Mesenteric fat pad (tissue), 1 donor: ENCODE data around the gene CDK5RAP1. TPM values are rescaled to one million over a fixed set of nuclear protein-coding genes. Genes with fewer than 3 reads are reported as not detected.
"Not testable (repeated sequence)": the region's sequence is repeated elsewhere in the genome, so short reads cannot be mapped to it uniquely, and the experiment has no call there.

Experiments
- DNase-seq: peaks from one replicate; pipeline ENCODE4 v3.0.0-alpha.2; 2020; ENCODE audit warnings: low spot score
- long read RNA-seq: library from polyadenylated mRNA; unstranded; transcript quantifications from one replicate; pipeline ENCODE4 v2.0.0, GENCODE V29; 2020
- total RNA-seq: library from RNA; stranded (reverse); fragmentation: NEBNext Ultra II Directional; extraction: Animal tissue kit (Norgen Biotek cat#: 25700); gene quantifications from one replicate; pipeline ENCODE4 v1.2.1, GENCODE V29; 2021
- donor health status: DM: yes; HTN: yes; CAD: no.

The CDK5RAP1 gene
- 25.9 TPM for total RNA-seq
- long read RNA-seq, transcript CDK5RAP1-201 (13 exons, 1,891 nt), result minor isoform, 6 of 160 reads
- long read RNA-seq, transcript CDK5RAP1-202 (14 exons, 2,122 nt), result major isoform, 97 of 160 reads
- long read RNA-seq, partial matches to known transcripts, result 16 of 160 reads
- long read RNA-seq, other reads (novel, unspliced or antisense), result 39 of 160 reads

- no peak for DNase-seq
Observed at GRCh38 chr20:33401184-33401920, at the start of gene CDK5RAP1. Gene CDK5RAP1 (minus strand): TSS chr20:33401519. CDS start chr20:33397064, 4,455 bp downstream.

DNA sequence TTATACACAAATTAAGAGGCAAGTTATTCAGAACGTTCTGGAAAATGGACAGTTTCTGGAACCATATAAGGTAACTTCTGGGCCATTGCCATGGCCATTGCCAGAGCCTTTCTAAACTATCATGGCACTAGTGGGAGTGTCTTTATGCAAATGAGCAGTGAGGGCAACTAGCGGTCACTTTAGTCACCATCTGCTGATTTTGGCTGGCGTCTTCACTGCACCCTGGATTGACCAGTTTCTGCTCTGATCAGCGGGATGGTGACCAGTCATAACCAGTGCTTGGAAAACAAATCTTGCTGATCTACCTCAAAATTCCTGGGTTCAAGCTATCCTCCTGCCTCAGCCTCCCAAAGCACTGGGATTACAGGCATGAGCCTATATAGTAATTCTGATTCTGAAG, 49.5 kb upstream of the CDK5RAP1 start:
- DNase-seq, result no peak

DNA sequence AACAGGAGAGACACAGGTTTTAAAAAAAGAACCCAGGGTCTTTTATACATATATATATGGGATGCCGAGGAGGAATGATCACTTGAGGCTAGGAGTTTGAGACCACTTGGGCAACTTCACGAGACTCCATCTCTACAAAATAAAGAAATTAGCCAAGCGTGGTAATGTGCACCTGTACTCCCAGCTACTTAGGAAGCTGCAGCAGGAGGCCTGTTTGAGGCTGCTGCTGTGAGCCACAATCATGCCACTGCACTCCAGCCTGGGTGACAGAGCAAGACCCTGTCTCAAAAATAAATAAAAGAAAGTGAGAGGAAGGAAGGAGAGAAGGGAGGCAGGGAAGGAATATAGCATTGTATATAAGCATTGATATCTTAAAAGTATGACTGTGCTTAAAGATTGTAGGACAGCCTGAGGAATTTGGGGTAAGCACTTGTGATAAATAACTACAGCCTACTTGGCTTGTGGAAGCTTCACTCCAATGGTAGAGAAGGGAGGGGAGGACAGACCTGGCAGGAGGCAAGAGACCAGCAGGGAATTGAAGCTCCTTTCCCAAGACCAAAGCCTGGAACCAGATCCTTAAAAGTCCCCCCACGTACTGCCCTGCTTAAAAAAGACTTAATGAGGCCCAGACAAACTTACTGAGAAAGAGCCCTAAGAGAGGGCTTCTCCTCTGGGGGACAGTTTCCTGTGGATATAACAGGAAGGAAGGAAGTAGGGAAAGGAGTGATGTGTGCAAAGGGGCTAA, 44.7 kb upstream of the CDK5RAP1 start:
- DNase-seq, result no peak

- DNase-seq, result no peak
Observed at GRCh38 chr20:33444797-33445560, 43.7 kb upstream of the CDK5RAP1 start.

DNA sequence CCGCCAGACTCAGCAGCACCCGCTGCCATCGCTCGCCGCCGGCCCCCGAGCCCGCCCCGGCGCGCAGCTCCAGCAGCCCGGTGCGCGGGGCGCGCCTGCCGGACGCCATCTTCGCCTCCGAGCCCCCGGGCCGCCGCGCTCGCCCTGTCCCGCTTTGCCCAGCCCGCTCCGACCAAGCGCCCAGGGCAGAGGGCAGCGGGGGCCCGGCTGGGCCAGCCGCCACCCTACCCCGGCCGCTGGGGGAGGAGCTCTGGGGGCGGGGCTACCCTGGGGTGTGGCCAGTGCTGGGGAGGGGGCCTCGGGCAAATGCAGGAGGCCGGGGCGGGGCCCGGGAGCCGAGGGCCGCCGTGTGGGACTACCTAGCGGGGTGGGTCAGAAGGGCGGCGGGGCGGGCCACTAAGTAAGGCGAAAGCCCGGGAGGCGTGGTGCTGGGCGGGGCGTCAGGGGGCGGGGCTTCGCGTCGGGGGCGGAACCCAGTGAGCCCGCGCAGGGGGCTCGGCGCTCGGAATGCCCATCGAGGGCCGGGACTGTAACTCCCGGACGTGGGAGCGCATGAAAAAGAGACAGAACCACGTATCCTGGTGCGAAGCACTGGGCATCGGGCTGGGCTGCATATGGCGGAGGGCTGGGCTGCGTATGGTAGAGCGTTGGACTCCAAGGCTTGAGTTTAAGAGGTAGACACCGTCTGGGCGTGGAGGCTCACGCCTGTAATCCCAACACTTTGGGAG, 42.4 kb upstream of the CDK5RAP1 start, which contains the start of gene SNTA1:
TSS of gene SNTA1 (minus strand) at position 252 of the 728 bp plus-strand sequence. CDS start at position 109, 143 bp downstream.
- peak; percentile 95 for DNase-seq

DNA sequence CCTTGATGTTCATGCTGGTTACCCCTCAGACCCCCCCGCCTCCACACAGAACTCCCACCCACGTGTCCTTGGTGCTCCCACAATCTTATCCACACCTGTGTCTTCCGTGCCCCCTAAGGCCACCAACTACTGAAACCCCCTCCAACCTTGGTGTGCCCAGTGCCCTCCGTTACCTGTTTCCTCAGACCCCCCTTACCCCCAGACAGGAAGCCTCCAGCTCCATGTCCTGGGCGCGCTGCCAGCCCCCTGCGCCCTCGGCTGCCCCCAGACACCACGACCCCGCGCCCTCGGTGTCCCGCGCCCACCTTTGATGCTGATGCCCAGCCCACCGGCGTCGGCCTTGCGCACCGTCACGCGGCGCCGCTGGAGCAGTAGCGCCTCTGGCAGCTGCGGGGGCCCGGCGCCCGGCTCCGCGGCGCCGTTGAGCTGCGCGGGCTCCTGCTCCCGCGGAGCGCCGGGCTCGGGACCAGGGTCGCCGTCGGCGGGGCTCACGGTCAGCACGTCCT, 41.7 kb upstream of the CDK5RAP1 start:
- DNase-seq, result no peak

DNA sequence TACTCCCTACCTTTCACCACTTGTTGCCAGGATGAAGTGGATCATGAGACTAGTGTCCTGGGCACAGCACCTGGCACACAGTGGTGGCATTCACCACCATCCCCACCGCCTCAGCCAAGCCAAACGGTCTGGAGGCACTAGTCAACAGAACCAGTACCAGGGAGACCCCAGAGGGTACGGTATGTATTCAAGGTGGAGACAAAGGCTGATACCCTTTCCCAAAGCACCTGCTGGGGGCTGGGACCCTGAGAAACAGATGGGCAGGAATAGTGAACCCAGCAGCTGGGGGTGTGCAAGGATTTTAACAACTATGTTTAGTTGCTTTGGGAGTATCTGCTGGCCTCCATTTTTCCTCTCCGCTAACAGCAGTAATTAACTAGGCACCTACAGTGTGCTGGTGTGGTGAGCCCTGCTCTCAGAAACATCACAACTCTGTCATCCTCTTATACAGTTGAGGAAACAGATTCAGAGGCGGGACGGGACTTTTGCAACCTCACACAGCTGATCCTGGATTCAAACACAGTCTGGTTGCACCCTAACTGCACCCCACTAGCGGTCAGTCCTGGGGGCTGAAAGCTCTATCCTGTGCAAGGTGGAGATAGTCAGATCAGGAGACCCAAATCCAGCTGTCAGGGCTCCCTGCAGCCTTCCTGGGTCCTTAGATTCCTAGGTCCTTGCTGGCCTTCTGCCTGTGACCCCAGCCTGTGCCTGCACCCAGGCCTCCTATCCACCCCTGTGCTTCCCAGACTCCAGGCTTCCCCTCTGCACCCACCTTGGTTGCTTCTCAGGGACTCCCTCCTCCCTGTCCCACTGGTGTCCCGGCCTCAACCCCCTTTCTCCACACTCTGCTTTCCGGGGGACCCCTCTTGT, 41.1 kb upstream of the CDK5RAP1 start:
- no peak for DNase-seq

DNA sequence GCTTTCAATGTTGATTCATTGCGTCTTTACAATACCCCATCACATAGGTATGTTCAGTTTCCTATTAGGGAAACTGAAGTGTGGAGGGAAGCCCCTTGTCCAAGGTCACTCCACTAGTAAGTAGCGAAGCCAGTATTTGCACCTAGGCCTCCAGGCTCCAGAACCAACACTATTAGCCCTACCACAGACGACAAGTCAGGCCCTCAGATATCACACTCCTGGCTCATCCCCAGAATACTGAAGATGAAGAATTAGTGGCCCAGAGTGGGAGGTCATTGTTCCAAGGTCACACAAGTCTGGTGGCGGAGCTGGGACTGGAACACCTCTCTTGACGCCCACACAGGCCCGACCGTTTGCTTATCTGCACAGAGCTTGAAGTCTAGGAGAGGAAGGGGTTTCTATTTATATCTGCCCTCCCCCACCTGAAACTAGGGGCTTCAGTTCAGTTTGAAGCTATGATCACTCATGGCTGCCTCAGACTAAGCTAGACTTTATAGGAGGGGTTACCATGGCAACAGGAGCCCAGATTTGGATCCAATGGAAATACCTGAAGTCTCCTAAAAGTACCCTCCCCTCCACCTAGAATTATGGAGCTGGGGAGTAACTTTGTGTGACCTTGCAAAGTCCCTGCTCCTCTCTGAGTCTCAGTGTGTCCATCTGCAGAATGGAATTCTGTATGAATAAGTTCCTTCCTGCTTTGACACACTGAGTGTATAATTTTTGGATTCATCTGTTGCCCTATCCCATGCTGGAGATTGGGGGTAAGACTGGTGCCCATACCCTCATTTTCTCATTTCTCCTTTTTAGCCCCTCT, 40.0 kb upstream of the CDK5RAP1 start:
- no peak for DNase-seq

GRCh38 chr20:33440562-33440961, 39.2 kb upstream of the CDK5RAP1 start:
- DNase-seq, result not testable (repeated sequence)

GRCh38 chr20:33438481-33438880, 37.2 kb upstream of the CDK5RAP1 start:
- no peak for DNase-seq

DNA sequence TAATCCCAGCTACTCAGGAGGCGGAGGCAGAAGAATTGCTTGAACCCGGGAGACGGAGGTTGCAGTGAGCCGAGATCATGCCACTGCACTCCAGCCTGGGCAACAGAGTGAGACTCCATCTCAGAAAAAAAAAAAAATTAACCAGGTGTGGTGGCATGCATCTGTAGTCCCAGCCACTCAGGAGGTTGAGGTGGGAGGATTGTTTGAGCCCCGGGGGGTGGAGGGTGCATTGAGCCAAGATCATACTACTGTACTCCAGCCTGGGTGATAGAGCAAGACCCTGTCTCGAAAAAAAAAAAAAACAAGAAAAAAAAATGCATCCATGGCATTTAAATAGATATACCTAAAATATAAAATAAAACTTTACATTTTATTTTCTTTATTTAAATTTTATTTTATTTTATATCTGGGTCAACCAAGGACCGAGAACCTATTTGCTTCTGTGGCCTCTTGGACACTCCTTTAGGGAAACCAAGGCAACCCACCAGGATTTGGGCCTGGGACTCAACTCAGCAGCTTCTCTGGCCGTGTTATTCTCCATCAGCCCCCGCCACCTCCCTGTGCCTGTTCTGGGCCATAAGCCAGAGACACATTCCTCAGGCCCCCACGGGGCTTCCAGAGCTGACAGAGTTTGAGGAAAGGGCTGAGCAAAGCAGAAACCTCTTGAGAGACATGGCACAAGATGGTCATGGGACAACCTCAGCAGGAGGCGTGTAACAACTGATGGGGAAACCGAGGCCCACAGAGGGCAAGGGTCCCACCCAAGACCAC, 36.0 kb upstream of the CDK5RAP1 start:
- no peak for DNase-seq

DNA sequence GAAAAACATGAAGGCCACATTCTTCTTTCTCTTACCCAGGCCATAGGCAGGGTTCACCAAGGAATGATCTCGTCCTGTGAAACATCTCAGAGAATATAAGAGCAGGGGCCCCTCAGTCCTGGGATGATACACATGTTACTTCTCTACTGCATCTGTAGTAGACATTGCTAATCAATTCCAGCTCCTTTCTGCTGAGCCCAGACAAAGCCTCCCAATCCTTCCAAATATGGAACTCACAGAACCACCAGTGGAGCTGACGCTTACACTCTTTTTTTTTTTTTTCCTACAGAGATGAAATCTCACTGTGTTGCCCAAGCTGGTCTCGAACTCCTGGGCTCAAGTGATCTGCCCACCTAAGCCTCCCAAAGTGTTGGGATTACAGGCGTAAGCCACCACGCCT, 33.1 kb upstream of the CDK5RAP1 start:
- DNase-seq, result no peak

DNA sequence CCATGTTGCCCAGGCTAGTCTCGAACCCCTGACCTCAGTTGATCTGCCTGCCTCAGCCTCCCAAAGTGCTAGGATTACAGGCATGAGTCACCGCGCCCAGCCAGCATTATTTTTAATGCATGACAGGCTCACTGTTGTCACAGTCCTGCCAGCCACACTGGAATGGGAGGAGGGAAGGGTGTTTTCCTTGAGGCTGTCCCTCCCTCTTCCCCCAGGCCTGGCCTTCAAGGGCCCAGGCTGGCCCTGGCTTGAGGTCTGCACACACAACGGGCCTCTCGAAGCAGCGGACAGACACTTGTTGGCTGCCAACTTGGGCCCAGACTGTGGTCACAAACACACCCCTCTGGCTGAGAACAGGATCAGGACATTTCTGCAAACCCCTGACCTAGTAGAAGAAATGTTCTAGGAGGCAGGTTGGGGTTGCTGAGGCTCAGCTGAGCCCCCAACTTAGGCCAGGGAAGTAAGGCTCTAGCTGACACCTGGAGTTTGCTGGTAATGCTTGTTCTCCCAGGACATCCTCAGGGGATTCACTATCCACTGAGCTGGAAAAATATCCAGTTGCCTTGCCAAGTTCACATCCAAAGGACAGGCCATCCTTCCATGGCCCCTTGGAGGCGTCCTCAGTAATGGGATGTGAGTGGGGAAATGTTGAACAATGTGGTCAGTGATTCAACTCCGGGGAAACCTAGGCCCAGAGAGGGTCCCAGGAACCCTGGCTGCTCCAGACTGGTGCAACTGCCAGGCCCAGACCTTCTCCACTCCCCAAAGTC, 32.3 kb upstream of the CDK5RAP1 start:
- DNase-seq, result no peak

DNA sequence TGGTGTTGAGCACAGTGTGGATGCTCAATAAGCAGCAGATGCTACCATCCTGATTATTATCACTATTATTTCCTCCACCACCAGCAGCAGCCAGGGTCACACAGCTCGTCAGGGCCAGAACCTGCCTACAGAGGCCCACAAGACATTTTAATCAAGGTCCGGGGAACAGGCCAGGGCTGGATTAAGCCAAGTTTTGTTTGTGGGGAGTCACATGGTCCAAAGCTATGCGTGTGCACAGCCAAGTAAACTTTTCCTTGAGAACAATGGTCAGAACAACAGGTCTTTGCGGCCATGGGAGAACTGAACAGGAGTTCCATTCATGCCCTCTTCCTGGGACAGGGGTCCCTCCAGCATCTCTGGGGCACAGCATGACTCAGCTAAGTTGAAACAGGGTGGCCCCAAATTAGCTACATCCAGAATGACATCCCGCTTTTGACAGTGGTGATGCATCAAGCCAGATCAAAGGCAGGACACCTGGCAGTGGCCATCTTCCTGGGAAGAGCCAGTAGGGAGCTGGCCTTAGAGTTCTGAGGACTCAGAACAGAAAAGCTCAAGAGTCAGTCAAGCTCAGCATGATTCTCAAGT, 30.6 kb upstream of the CDK5RAP1 start:
- no peak for DNase-seq

GRCh38 chr20:33423875-33424274, 22.6 kb upstream of the CDK5RAP1 start:
- DNase-seq, result not testable (repeated sequence)

DNA sequence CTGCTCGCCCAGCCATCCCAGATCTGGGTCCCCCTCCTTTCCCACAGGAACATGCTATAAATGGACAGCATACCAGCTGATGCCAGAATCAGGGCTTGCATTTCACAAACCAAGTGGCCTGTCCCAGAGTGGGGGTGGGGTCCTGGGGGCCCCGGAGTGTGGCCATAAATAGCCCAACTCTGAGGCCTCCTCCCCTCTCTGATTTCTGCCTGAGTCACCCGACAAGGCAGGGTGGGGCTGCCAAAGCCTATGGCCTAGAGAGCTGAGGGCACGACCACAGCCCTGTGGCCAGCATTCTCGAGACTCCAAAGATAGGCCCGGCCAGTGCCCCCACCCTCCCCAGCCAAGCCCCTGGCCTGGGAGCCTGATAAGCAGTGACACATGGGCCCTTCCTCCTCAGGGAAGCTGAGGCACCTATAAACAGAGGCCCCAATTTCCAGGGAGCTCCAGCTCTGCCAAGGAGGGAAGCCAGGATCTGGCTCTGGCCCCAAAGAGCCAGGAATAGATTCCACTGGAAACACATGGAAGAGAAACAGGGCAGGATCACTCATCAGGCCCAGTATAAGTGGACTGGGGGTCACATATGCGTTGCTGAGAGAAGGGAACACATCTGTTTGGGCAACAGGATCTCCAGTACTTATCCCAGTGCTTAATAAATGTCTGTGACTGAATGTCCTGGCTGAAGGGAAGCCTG, 22.0 kb upstream of the CDK5RAP1 start:
- DNase-seq, result no peak
